ENCODE measurements around the gene PAX1.

Gene PAX1

GRCh38 chr20:21739682-21740081 lies 34.2 kb downstream of the PAX1 start:
- DNase-seq (ENCODE audit: low spot score): no peak

- no peak for DNase-seq (ENCODE audit: low spot score)
Observed at GRCh38 chr20:21741266-21741665, 35.8 kb downstream of the PAX1 start.

GRCh38 chr20:21762646-21763045 lies 57.2 kb downstream of the PAX1 start:
- no peak for DNase-seq (ENCODE audit: low spot score)

GRCh38 chr20:21767200-21767738 lies 61.8 kb downstream of the PAX1 start:
- no peak for DNase-seq (ENCODE audit: low spot score)

- no peak for DNase-seq (ENCODE audit: low spot score)
Observed at GRCh38 chr20:21767739-21768223, 62.3 kb downstream of the PAX1 start.

Data from CD4-positive, alpha-beta T cell treated with Interleukin-2 at 100 ng/mL for 4 hours (primary cell).